GM12878 (cell line): ENCODE data around the gene PLEKHH2. TPM values are rescaled to one million over a fixed set of nuclear protein-coding genes. Genes with fewer than 3 reads are reported as not detected.

ENCODE experiments used
- ATAC-seq: fragments of 200-7000 bp; cut with Tn5 transposase; 3 replicates; pipeline ENCODE4 v1.9.1; 2020; ENCODE audit warnings: mild to moderate bottlenecking, moderate library complexity
- BruUV-seq: library from RNA; stranded (reverse); fragments of 400-500 nt; replicated peaks from 2 replicates; lab custom pipeline; 2021; lab: Mats Ljungman, UMichigan
- CTCF ChIA-PET: fragments of 300-600 bp; sonication (Branson Sonifier 250); formaldehyde crosslinking; extraction: SDS; loops from one replicate; lab custom pipeline; 2021; ENCODE audit warnings: inconsistent platforms; lab: Yijun Ruan, JAX
- POLR2A ChIA-PET: fragments of 350-600 bp; formaldehyde crosslinking; extraction: SDS; loops from one replicate; lab custom pipeline; 2021; ENCODE audit warnings: inconsistent platforms; lab: Charles Lee
- RAD21 ChIA-PET: fragments of 300-600 bp; sonication (Branson Sonifier 250); formaldehyde crosslinking; loops from one replicate; lab custom pipeline; 2023; ENCODE audit warnings: antibody characterized with exemption; ENCODE audit not compliant: unreplicated experiment; lab: Charles Lee
- SMC1A ChIA-PET: fragments of 300-600 bp; sonication (Branson Sonifier 250); formaldehyde crosslinking; loops from one replicate; lab custom pipeline; 2023; ENCODE audit not compliant: unreplicated experiment, uncharacterized antibody; lab: Charles Lee
- DNase-seq: peaks from one replicate; pipeline ENCODE4 v3.0.0-alpha.2; 2011; ENCODE audit warnings: low read depth, low spot score
- FAIRE-seq: peaks from 3 replicates; lab custom pipeline; 2011; peaks lifted over from hg19 to GRCh38; lab: Jason Lieb, UNC
- H2AFZ ChIP-seq: 2 replicates; pipeline ENCODE4 v1.6.0; 2011; ENCODE audit warnings: low read depth, low read length, control low read depth; ENCODE audit not compliant: control insufficient read depth
- H3K27ac ChIP-seq: 2 replicates; pipeline ENCODE4 v1.5.1; 2011; ENCODE audit warnings: control low read depth; ENCODE audit not compliant: control insufficient read depth, insufficient read depth
- H3K27me3 ChIP-seq, 2 experiments: replicated peaks in 1 of 2; 2 replicates each; pipeline versions ENCODE4 v1.6.0 to v1.6.1; 2011; ENCODE audit warnings: low read length in 1 of 2; ENCODE audit not compliant: control insufficient read depth in 2 of 2, insufficient read depth in 2 of 2
- H3K36me3 ChIP-seq, 2 experiments: 2 replicates each; pipeline ENCODE4 v1.5.1; 2011; ENCODE audit warnings: low read length in 1 of 2; ENCODE audit not compliant: control insufficient read depth in 2 of 2, insufficient read depth in 2 of 2
- H3K4me1 ChIP-seq: 2 replicates; pipeline ENCODE4 v1.6.1; 2011; ENCODE audit warnings: mild to moderate bottlenecking, low read length, moderate library complexity, mixed read lengths; ENCODE audit not compliant: control insufficient read depth, insufficient read depth
- H3K4me2 ChIP-seq: 2 replicates; pipeline ENCODE4 v1.6.0; 2011; ENCODE audit warnings: control low read depth; ENCODE audit not compliant: control insufficient read depth, insufficient read depth
- H3K4me3 ChIP-seq: fragments of 200-600 bp; sonication (generic); 2 replicates; pipeline ENCODE4 v1.5.1; 2016
- H3K79me2 ChIP-seq: 2 replicates; pipeline ENCODE4 v1.6.0; 2011; ENCODE audit warnings: low read length; ENCODE audit not compliant: control insufficient read depth, insufficient read depth
- H3K9ac ChIP-seq: 2 replicates; pipeline ENCODE4 v1.8.0; 2011; ENCODE audit warnings: low read length, control low read depth, mixed read lengths; ENCODE audit not compliant: control insufficient read depth, insufficient read depth
- H3K9me3 ChIP-seq: replicated peaks from 3 replicates; pipeline ENCODE4 v1.5.1; 2011; ENCODE audit warnings: mild to moderate bottlenecking, low read length; ENCODE audit not compliant: control insufficient read depth, insufficient read depth
- H4K20me1 ChIP-seq: 2 replicates; pipeline ENCODE4 v1.6.0; 2011; ENCODE audit not compliant: control insufficient read depth, insufficient read depth
- E4F1 ChIP-seq: fragments of 450-650 bp; IDR thresholded peaks from 2 replicates; pipeline ENCODE4 v1.6.1; 2018; ENCODE audit warnings: borderline replicate concordance, mild to moderate bottlenecking; ENCODE audit not compliant: partially characterized antibody
- ETV6 ChIP-seq, 2 experiments: fragments of 450-650 bp in 1 of 2; IDR thresholded peaks in 1 of 2; conservative IDR thresholded peaks in 1 of 2; 2 replicates each; pipeline ENCODE4 v1.6.1; 2014; ENCODE audit warnings: antibody characterized with exemption in 1 of 2, borderline replicate concordance in 1 of 2, low read depth in 1 of 2, mild to moderate bottlenecking in 1 of 2, moderate library complexity in 1 of 2
- SPI1 ChIP-seq: IDR thresholded peaks from 2 replicates; pipeline ENCODE4 v1.6.1; 2011; ENCODE audit warnings: low read depth, mild to moderate bottlenecking, low read length, moderate library complexity, borderline replicate concordance; ENCODE audit not compliant: insufficient read depth
- in situ Hi-C: fragments of 300-500 bp; cut with MboI; formaldehyde crosslinking; loops from 9 replicates; pipeline ENCODE4 v1.14.3; 2018; ENCODE audit warnings: mixed read lengths
- intact Hi-C: fragments of 100-400 bp; cut with micrococcal nuclease; formaldehyde crosslinking; loops from one replicate; pipeline ENCODE4 v1.14.2; 2022; ENCODE audit not compliant: unreplicated experiment
- polyA plus RNA-seq, 11 experiments: library from polyadenylated mRNA; depleted of rRNA in 4 of 11; unstranded in 6 of 11; stranded (reverse) in 5 of 11; fragments of >200 nt; fragmentation: Nextera tagmentation in 4 of 11; fragmentation: Illumina TruSeq in 1 of 11; extraction: Ambion mirVana in 4 of 11; extraction: Trizol in 1 of 11; gene quantifications; 1 replicate in 1 of 11; 2 replicates in 10 of 11; pipeline versions ENCODE4 v1.2.1 to v1.2.3, GENCODE V29; 2011 to 2016; ENCODE audit warnings: inconsistent platforms in 2 of 11, missing spikeins in 2 of 11, low read depth in 1 of 11
- total RNA-seq, 4 experiments: library from RNA; depleted of rRNA in 3 of 4; stranded (reverse); fragments of >200 nt in 3 of 4; fragmentation: Illumina TruSeq in 1 of 4; extraction: Trizol in 1 of 4; gene quantifications; 2 replicates each; pipeline versions ENCODE4 v1.2.1 to v1.2.3, GENCODE V29; 2013 to 2021

The PLEKHH2 gene
- total and polyA plus RNA-seq, 10 of the 15 experiments (the other 5 are each of a cell fraction or from before 2014, with no cell fraction given), result not detected

GRCh38 chr2:43715300-43716098 lies 78.4 kb downstream of the PLEKHH2 start (continued):
- no peak for TF ChIP-seq E4F1
- TF ChIP-seq, all 136 proteins: peak for 0

DNA sequence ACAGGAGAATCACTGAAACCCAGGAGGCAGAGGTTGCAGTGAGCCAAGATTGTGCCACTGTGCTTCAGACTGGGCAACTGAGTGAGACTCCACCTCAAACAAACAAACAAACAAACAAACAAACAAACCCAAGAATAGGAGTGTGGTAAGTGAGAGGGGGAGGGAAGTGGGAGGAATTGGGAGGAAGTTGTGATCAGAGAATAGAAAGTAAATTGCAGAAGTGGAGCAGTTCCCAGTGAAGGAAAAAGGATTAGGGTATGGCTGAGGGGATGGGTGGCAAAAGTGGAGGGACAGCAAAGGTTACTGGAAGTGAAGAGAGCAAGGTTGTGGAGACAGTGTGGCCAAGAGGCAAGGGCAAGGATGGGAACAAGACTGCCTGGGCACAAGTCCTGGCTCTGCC lies 80.3 kb downstream of the PLEKHH2 start:
- no peak for TF ChIP-seq ETV6 (conservative IDR thresholded peaks at IDR 0.05 in 1 of 2, IDR thresholded peaks at IDR 0.05 in 1 of 2; ENCODE audit: borderline replicate concordance in 1 of 2, low read depth in 1 of 2)
- TF ChIP-seq SPI1, result peak; percentile 54; the same call in 1 of the 2 replicates
- Histone ChIP-seq H2AFZ (no peak overlapping the region), H3K27me3 (no peaks in the 10 kb centered on the region; a peak in 1 of 4 replicates), H3K4me3 (no peak overlapping the region), H4K20me1 (no peaks in the 10 kb centered on the region), H3K27ac (no peak overlapping the region), H3K36me3 (no peaks in the 10 kb centered on the region), H3K9ac (no peak overlapping the region), H3K9me3 (no peaks in the 10 kb centered on the region), H3K79me2 (no peaks in the 10 kb centered on the region), H3K4me2 (no peak overlapping the region), H3K4me1 (0 out of 2 replicates have a peak, but pooled peaks cover 3% of the 10 kb centered on the region)
- in situ Hi-C loops (no loop called here), intact Hi-C loops (no loop called here)
- ATAC-seq (no peak), DNase-seq (no peak), FAIRE-seq (no peak)
- no TSS peak for BruUV-seq
- ChIA-PET SMC1A (no interaction called here), CTCF (no interaction called here), POLR2A (no interaction called here), RAD21 (no interaction called here)
